Stomach (tissue), 9 donors: Measurements from ENCODE around the gene SARDH. TPM values are rescaled to one million over a fixed set of nuclear protein-coding genes. Genes with fewer than 3 reads are reported as not detected.

Experiments used
- DNase-seq, 2 donors: peaks; one replicate each; pipeline versions ENCODE4 v3.0.0 to v3.0.0-alpha.2; 2013 to 2019
- H3K27ac ChIP-seq, 5 donors: fragments of 200-600 bp in 4 of 5; sonication (generic) in 4 of 5; one replicate each; pipeline ENCODE4 v1.5.1; 2013 to 2019; ENCODE audit warnings: mild to moderate bottlenecking in 1 of 5, moderate library complexity in 1 of 5
- H3K27me3 ChIP-seq, 3 donors: fragments of 200-600 bp; sonication (generic); one replicate each; pipeline ENCODE4 v1.5.1; 2017 to 2019; ENCODE audit warnings: mixed run types in 1 of 3
- H3K36me3 ChIP-seq, 4 donors: fragments of 200-600 bp; sonication (generic); 1 replicate in 3 of 4; 2 replicates in 1 of 4; pipeline ENCODE4 v1.5.1; 2016 to 2019
- H3K4me1 ChIP-seq, 4 donors: fragments of 200-600 bp; sonication (generic); one replicate each; pipeline ENCODE4 v1.5.1; 2016 to 2019
- H3K4me3 ChIP-seq, 4 donors: fragments of 200-600 bp; sonication (generic) in 3 of 4; one replicate each; pipeline ENCODE4 v1.5.1; 2016 to 2019; ENCODE audit warnings: mild to moderate bottlenecking in 1 of 4
- H3K9me3 ChIP-seq, 4 donors: fragments of 200-600 bp; sonication (generic); one replicate each; pipeline ENCODE4 v1.5.1; 2016 to 2019
- CTCF ChIP-seq, 7 experiments: fragments of 450-650 bp in 4 of 7; fragments of 200-600 bp in 3 of 7; sonication (generic) in 3 of 7; IDR thresholded peaks; one replicate each; pipeline ENCODE4 v1.5.1; 2016 to 2019; ENCODE audit warnings: antibody characterized with exemption in 7 of 7, control low read depth in 2 of 7, mild to moderate bottlenecking in 1 of 7
- EP300 ChIP-seq: sonication (generic); formaldehyde crosslinking; IDR thresholded peaks from one replicate; pipeline ENCODE4 v1.6.1; 2017; ENCODE audit warnings: antibody characterized with exemption
- POLR2A ChIP-seq, 4 donors: fragments of 450-650 bp; IDR thresholded peaks; one replicate each; pipeline ENCODE4 v1.6.1; 2016; ENCODE audit warnings: antibody characterized with exemption in 4 of 4, control low read depth in 2 of 4, mild to moderate bottlenecking in 1 of 4, moderate library complexity in 1 of 4
- POLR2AphosphoS5 ChIP-seq, 3 donors: sonication (generic); formaldehyde crosslinking; IDR thresholded peaks; one replicate each; pipeline ENCODE4 v1.6.1; 2016; ENCODE audit warnings: antibody characterized with exemption in 3 of 3
- WGBS, 5 donors: extraction: QIAGEN DNeasy Blood & Tissue Kit in 3 of 5; methylation state at CpG; one replicate each; pipeline versions ENCODE4 v1.1.5 to v1.1.7; 2013 to 2018; 5-methylcytosine and 5-hydroxymethylcytosine counted together
- intact Hi-C: fragments of 100-400 bp; cut with DNase I; formaldehyde crosslinking; loops from one replicate; pipeline ENCODE4 v1.15.1; 2023; ENCODE audit warnings: low total_unique reads
- polyA plus RNA-seq, 3 donors: library from polyadenylated mRNA; stranded (reverse); fragments of 200-250 nt; gene quantifications; one replicate each; pipeline ENCODE4 v1.2.3, GENCODE V29; 2013
- total RNA-seq, 5 donors: library from RNA; depleted of rRNA; stranded (reverse); fragments of >200 nt; gene quantifications; one replicate each; pipeline versions ENCODE4 v1.1.0 to v1.2.3, GENCODE V29; 2014 to 2016
- donor health status: healthy with polysubstance abuse.
- donor health status: Bipolar disorder and iron deficiency.
- donor health status: healthy.

The SARDH gene
- total and polyA plus RNA-seq, 8 donors: 0.76 to 15.2 (median 2.6) TPM; not detected in 1

GRCh38 chr9:133700819-133701320, 37.3 kb downstream of the SARDH start:
- Histone ChIP-seq H3K27ac (peak overlapping the region in 1 of 5 donors; percentile 2), H3K4me3 (no peak overlapping the region), H3K9me3 (no peaks in the 10 kb centered on the region), H3K4me1 (peaks cover 0 to 18% (median 14%) of the 10 kb centered on the region in 4 donors), H3K27me3 (peaks cover 0 to 27% (median 0%) of the 10 kb centered on the region in 3 donors), H3K36me3 (no peaks in the 10 kb centered on the region)
- intact Hi-C loops: no loop called here
- no peak for DNase-seq
- no peak for TF ChIP-seq POLR2A (IDR thresholded peaks at IDR 0.05)
- TF ChIP-seq EP300: no peak
- no peak for TF ChIP-seq POLR2AphosphoS5 (IDR thresholded peaks at IDR 0.05)
- no peak for TF ChIP-seq CTCF (IDR thresholded peaks at IDR 0.05)
- WGBS, 5 donors: 65 to 80% (median 73%) methylated on average over 4 of the region's 4 CpGs

GRCh38 chr9:133699546-133699945, 38.6 kb downstream of the SARDH start:
- H3K27ac ChIP-seq: no peak overlapping the region
- 92 to 98% (median 96%) methylated on average over 6 of the region's 6 CpGs for WGBS, 5 donors
- peaks cover 0 to 5% (median 0%) of the 10 kb centered on the region in 4 donors for H3K36me3 ChIP-seq
- no peaks in the 10 kb centered on the region for H3K9me3 ChIP-seq
- no peak for TF ChIP-seq CTCF (IDR thresholded peaks at IDR 0.05)
- TF ChIP-seq EP300: no peak
- no peak for TF ChIP-seq POLR2AphosphoS5 (IDR thresholded peaks at IDR 0.05)
- DNase-seq: no peak
- intact Hi-C loops: no loop called here
- peaks cover 0 to 18% (median 14%) of the 10 kb centered on the region in 4 donors for H3K4me1 ChIP-seq
- H3K4me3 ChIP-seq: no peak overlapping the region
- H3K27me3 ChIP-seq: peaks cover 0 to 27% (median 0%) of the 10 kb centered on the region in 3 donors

- H3K4me1 ChIP-seq: no peaks in the 10 kb centered on the region
- H3K27ac ChIP-seq: no peak overlapping the region
- peaks cover 0 to 5% (median 2%) of the 10 kb centered on the region in 4 donors for H3K36me3 ChIP-seq
- intact Hi-C loops: no loop called here
- no peak for TF ChIP-seq POLR2A (IDR thresholded peaks at IDR 0.05)
- WGBS, 5 donors: 83 to 90% (median 88%) methylated on average over 12 of the region's 12 CpGs
- no peak for DNase-seq
- H3K4me3 ChIP-seq: no peak overlapping the region
- H3K9me3 ChIP-seq: no peaks in the 10 kb centered on the region
- H3K27me3 ChIP-seq: peaks cover 0 to 1% (median 0%) of the 10 kb centered on the region in 3 donors
These were observed 42.1 kb downstream of the SARDH start for GRCh38 chr9:133696071-133696472.

GRCh38 chr9:133694686-133695085, 43.5 kb downstream of the SARDH start:
- 65 to 96% (median 81%) methylated on average over 3 of the region's 3 CpGs for WGBS, 5 donors
- Histone ChIP-seq H3K4me1 (no peaks in the 10 kb centered on the region), H3K27ac (no peak overlapping the region), H3K36me3 (peaks cover 0 to 5% (median 2%) of the 10 kb centered on the region in 4 donors), H3K4me3 (no peak overlapping the region), H3K9me3 (no peaks in the 10 kb centered on the region), H3K27me3 (no peaks in the 10 kb centered on the region)
- TF ChIP-seq POLR2A (IDR thresholded peaks at IDR 0.05) (no peak), CTCF (IDR thresholded peaks at IDR 0.05) (no peak), EP300 (no peak), POLR2AphosphoS5 (IDR thresholded peaks at IDR 0.05) (no peak)
- intact Hi-C loops: no loop called here
- DNase-seq: no peak
